GM20431 (cell line): ENCODE data around the gene LRRC27.
"Not testable (repeated sequence)": the region's sequence is repeated elsewhere in the genome, so short reads cannot be mapped to it uniquely, and the experiment has no call there.

Experiments used
- in situ Hi-C: fragments of 300-500 bp; cut with MseI, MboI; formaldehyde crosslinking; loops from one replicate; pipeline ENCODE4 v1.15.0; 2020; ENCODE audit warnings: low sequenced_read_pairs; ENCODE audit not compliant: unreplicated experiment

The LRRC27 gene

GRCh38 chr10:132313865-132314264 lies 18.1 kb upstream of the LRRC27 start:
- in situ Hi-C loops = no loop called here

DNA sequence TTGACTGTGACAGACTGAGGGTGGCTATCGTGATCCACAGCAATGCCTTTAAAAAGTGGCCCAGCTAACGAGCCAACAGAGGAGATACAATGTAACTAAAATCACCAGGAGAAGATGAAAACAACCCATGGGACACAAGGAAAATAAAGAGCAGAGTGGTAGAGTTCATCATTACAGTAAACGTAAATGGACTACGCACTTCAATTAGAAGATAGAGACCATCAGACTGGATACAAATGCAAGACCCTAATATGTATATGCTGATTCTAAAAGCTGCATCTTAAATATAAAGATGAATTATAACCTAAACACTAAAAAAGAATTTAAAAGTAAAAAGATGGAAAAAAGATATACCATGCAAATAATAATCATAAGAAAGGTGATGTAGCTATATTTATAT lies 17.7 kb upstream of the LRRC27 start:
- in situ Hi-C loops = no loop called here

DNA sequence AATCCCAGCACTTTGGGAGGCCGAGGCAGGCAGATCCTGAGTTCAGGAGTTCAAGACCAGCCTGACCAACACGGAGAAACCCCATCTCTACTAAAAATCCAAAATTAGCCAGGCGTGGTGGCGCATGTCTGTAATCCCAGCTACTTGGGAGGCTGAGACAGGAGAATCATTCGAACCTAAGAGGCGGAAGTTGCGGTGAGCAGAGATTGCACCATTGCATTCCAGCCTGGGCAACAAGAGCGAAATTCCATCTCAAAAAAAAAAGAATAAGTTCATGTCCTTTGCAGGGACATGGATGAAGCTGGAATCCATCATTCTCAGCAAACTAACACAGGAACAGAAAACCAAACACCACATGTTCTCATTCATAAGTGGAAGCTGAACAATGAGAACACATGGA lies 17.1 kb upstream of the LRRC27 start:
- in situ Hi-C loops = not testable (repeated sequence)

DNA sequence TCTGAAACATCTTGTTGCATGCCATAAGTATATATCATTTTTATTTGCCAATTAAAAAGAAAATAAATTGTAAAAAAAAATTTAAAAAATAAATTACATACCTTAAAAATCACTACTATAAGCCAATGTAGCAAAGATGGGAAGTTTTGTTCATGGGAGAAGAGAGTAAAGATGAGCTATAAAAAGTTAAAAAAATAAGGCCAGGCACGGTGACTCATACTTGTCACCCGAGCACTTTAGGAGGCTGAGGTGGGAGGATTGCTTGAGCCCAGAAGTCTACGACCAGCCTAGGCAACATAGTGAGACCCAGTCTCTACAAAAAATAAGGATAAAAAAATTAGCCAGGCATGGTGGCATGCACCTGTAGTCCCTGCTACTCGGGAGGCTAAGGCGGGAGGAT lies 15.9 kb upstream of the LRRC27 start:
- in situ Hi-C loops = no loop called here

DNA sequence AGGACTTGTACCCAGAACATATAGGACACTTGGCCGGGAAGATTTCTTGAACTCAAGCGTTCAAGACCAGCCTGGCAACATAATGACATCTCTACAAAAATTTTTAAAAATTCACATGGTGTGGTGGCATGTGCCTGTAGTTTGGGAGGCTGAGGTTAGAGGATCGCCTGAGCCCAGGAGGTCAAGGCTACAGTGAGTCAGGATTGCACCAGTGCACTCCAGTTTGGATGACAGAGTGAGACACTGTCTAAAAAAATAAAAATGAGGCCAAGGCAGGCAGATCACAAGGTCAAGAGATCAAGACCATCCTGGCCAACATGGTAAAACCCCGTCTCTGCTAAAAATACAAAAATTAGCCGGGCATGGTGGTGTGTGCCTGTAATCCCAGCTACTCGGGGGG lies 14.5 kb upstream of the LRRC27 start:
- in situ Hi-C loops = not testable (repeated sequence)

GRCh38 chr10:132319853-132320653 lies 11.9 kb upstream of the LRRC27 start:
- in situ Hi-C loops = no loop called here

GRCh38 chr10:132320654-132321469 lies 11.1 kb upstream of the LRRC27 start:
- in situ Hi-C loops = no loop called here

DNA sequence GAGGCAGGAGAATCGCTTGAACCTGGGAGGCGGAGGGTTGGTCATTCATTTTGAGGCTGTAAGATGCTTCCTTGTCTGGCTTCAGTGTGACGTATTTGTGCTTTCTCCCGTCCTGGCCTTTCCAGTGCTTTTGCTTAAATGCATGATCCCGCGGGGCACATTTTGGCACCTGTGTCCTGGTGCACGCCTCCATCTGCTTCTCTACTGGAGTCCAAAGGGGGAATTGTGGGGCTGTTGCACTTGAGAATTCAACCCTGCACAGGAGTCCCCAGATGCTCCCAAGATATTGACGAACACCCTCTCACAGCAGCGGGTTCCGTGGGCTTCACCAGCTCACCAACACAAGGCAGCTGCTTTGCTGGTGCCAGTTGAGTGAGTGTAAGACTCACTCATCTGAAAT lies 10.3 kb upstream of the LRRC27 start:
- in situ Hi-C loops = no loop called here

GRCh38 chr10:132322586-132323048 lies 9.4 kb upstream of the LRRC27 start:
- in situ Hi-C loops = no loop called here

- in situ Hi-C loops = no loop called here
Observed at GRCh38 chr10:132324186-132324585, 7.8 kb upstream of the LRRC27 start.

GRCh38 chr10:132326344-132326889 lies 5.6 kb upstream of the LRRC27 start:
- in situ Hi-C loops = no loop called here

- in situ Hi-C loops = no loop called here
Observed at GRCh38 chr10:132326925-132327324, 5.1 kb upstream of the LRRC27 start.

- in situ Hi-C loops = no loop called here
Observed at GRCh38 chr10:132328106-132328505, 3.9 kb upstream of the LRRC27 start.

DNA sequence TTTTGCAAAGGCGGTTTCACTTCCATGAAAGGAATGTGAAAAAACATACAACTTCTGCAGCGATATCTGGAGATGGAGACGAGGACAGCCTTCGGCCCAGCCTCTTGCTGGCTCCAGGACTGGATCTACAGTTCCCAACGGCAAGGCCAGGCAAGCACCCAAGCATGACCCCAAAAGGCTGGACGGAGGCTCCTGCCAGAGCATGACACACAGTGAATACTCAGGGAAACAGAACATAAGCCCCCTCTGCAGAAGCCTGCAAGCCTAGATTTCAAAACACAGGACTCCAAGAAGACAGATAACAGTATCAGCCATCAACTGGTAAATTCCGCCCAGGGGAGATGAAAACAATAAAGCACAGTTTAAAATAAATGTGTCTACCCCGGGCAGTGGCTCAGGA lies 3.3 kb upstream of the LRRC27 start:
- in situ Hi-C loops = no loop called here

GRCh38 chr10:132329565-132330485 lies 2.2 kb upstream of the LRRC27 start:
- in situ Hi-C loops = no loop called here

GRCh38 chr10:132330486-132330833 lies 1.5 kb upstream of the LRRC27 start:
- in situ Hi-C loops = no loop called here

DNA sequence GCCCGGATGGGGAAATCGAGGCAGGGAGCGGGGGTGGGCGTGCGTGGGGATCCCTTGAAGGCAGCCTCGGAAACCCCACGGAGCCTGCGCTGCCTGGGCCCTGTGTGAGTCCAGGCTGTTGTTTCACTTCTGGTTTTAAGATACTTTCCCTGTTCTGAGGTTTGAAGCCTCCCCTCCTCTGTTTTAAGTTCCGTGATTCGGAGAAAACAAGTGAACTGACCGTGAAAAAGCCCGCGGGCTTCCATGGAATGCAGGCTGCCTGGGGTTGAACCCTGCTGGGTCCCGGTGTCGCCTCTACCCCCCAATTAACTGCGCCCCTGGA lies 401 bp downstream of the LRRC27 start:
- in situ Hi-C loops = no loop called here

- in situ Hi-C loops = no loop called here
Observed at GRCh38 chr10:132333386-132333785, 1.4 kb downstream of the LRRC27 start.

GRCh38 chr10:132334631-132335188 lies 2.7 kb downstream of the LRRC27 start:
- in situ Hi-C loops = no loop called here
